Measurements from ENCODE around the gene MYCBPAP.

The MYCBPAP gene

GRCh38 chr17:50575581-50576210 lies 67.5 kb downstream of the MYCBPAP start:
- Histone ChIP-seq H4K8ac (ENCODE audit: low read depth, low read length) (no peak overlapping the region), H2AK5ac (ENCODE audit: low read length) (no peak overlapping the region), H3K23ac (ENCODE audit: low read length) (no peak overlapping the region), H3K4me2 (ENCODE audit: low read length) (no peak overlapping the region), H3K79me2 (ENCODE audit: control insufficient read depth, insufficient read depth, low read length) (no peaks in the 10 kb centered on the region), H3K27ac (ENCODE audit: low read depth, low read length) (no peak overlapping the region), H2BK120ac (ENCODE audit: low read depth, low read length) (no peak overlapping the region), H3K36me3 (ENCODE audit: control insufficient read depth, insufficient read depth, low read length) (no peaks in the 10 kb centered on the region), H3K9ac (ENCODE audit: low read length) (no peak overlapping the region), H2BK15ac (replicated peaks; ENCODE audit: low read depth) (no peak overlapping the region), H3K4ac (ENCODE audit: low read depth, low read length) (no peak overlapping the region), H3K56ac (ENCODE audit: low read length) (no peak overlapping the region), H3K18ac (ENCODE audit: low read length) (no peak overlapping the region), H3K4me1 (ENCODE audit: control insufficient read depth, low read depth, low read length) (no peaks in the 10 kb centered on the region), H3K27me3 (ENCODE audit: insufficient read depth, low read length, poor library complexity) (no peaks in the 10 kb centered on the region), H2BK5ac (ENCODE audit: low read length) (no peak overlapping the region), H3K4me3 (ENCODE audit: low read length) (no peak overlapping the region), H4K5ac (ENCODE audit: low read length) (no peak overlapping the region), H3K79me1 (ENCODE audit: low read length) (no peaks in the 10 kb centered on the region)
- WGBS (ENCODE audit: extremely low coverage, insufficient coverage, low lambda C conversion rate) = no CpG with 5 or more reads among the region's 33 CpGs
- DNase-seq = no peak

- Histone ChIP-seq H3K36me3 (ENCODE audit: control insufficient read depth, insufficient read depth, low read length) (no peaks in the 10 kb centered on the region), H2BK120ac (ENCODE audit: low read depth, low read length) (no peak overlapping the region), H3K56ac (ENCODE audit: low read length) (no peak overlapping the region), H3K4ac (ENCODE audit: low read depth, low read length) (no peak overlapping the region), H3K18ac (ENCODE audit: low read length) (no peak overlapping the region), H3K79me1 (ENCODE audit: low read length) (no peaks in the 10 kb centered on the region), H3K23ac (ENCODE audit: low read length) (no peak overlapping the region), H2BK15ac (replicated peaks; ENCODE audit: low read depth) (no peak overlapping the region), H4K5ac (ENCODE audit: low read length) (no peak overlapping the region), H2AK5ac (ENCODE audit: low read length) (no peak overlapping the region), H3K4me1 (ENCODE audit: control insufficient read depth, low read depth, low read length) (no peaks in the 10 kb centered on the region), H3K27ac (ENCODE audit: low read depth, low read length) (no peak overlapping the region), H4K8ac (ENCODE audit: low read depth, low read length) (no peak overlapping the region), H3K27me3 (ENCODE audit: insufficient read depth, low read length, poor library complexity) (no peaks in the 10 kb centered on the region), H2BK5ac (ENCODE audit: low read length) (no peak overlapping the region), H3K4me3 (ENCODE audit: low read length) (no peak overlapping the region), H3K79me2 (ENCODE audit: control insufficient read depth, insufficient read depth, low read length) (no peaks in the 10 kb centered on the region), H3K4me2 (ENCODE audit: low read length) (no peak overlapping the region), H3K9ac (ENCODE audit: low read length) (no peak overlapping the region)
- DNase-seq = no peak
- WGBS (ENCODE audit: extremely low coverage, insufficient coverage, low lambda C conversion rate) = no CpG with 5 or more reads among the region's 13 CpGs
Measured at GRCh38 chr17:50576864-50577263, 68.6 kb downstream of the MYCBPAP start.

GRCh38 chr17:50577451-50577954 lies 69.3 kb downstream of the MYCBPAP start:
- Histone ChIP-seq H4K5ac (ENCODE audit: low read length) (no peak overlapping the region), H3K27me3 (ENCODE audit: insufficient read depth, low read length, poor library complexity) (no peaks in the 10 kb centered on the region), H2BK5ac (ENCODE audit: low read length) (no peak overlapping the region), H4K8ac (ENCODE audit: low read depth, low read length) (no peak overlapping the region), H3K9ac (ENCODE audit: low read length) (no peak overlapping the region), H2BK15ac (replicated peaks; ENCODE audit: low read depth) (no peak overlapping the region), H3K4me2 (ENCODE audit: low read length) (no peak overlapping the region), H3K36me3 (ENCODE audit: control insufficient read depth, insufficient read depth, low read length) (no peaks in the 10 kb centered on the region), H3K4ac (ENCODE audit: low read depth, low read length) (no peak overlapping the region), H3K56ac (ENCODE audit: low read length) (no peak overlapping the region), H3K23ac (ENCODE audit: low read length) (no peak overlapping the region), H2BK120ac (ENCODE audit: low read depth, low read length) (no peak overlapping the region), H3K79me1 (ENCODE audit: low read length) (no peaks in the 10 kb centered on the region), H3K18ac (ENCODE audit: low read length) (no peak overlapping the region), H3K4me1 (ENCODE audit: control insufficient read depth, low read depth, low read length) (no peaks in the 10 kb centered on the region), H3K4me3 (ENCODE audit: low read length) (no peak overlapping the region), H2AK5ac (ENCODE audit: low read length) (no peak overlapping the region), H3K79me2 (ENCODE audit: control insufficient read depth, insufficient read depth, low read length) (no peaks in the 10 kb centered on the region), H3K27ac (ENCODE audit: low read depth, low read length) (no peak overlapping the region)
- no CpG with 5 or more reads among the region's 13 CpGs for WGBS (ENCODE audit: extremely low coverage, insufficient coverage, low lambda C conversion rate)
- no peak for DNase-seq

- Histone ChIP-seq H2BK120ac (ENCODE audit: low read depth, low read length) (no peak overlapping the region), H3K79me2 (ENCODE audit: control insufficient read depth, insufficient read depth, low read length) (no peaks in the 10 kb centered on the region), H2BK5ac (ENCODE audit: low read length) (no peak overlapping the region), H4K8ac (ENCODE audit: low read depth, low read length) (no peak overlapping the region), H3K4me1 (ENCODE audit: control insufficient read depth, low read depth, low read length) (no peaks in the 10 kb centered on the region), H3K27ac (ENCODE audit: low read depth, low read length) (no peak overlapping the region), H3K79me1 (ENCODE audit: low read length) (no peaks in the 10 kb centered on the region), H3K18ac (ENCODE audit: low read length) (no peak overlapping the region), H3K4ac (ENCODE audit: low read depth, low read length) (no peak overlapping the region), H3K27me3 (ENCODE audit: insufficient read depth, low read length, poor library complexity) (no peaks in the 10 kb centered on the region), H3K36me3 (ENCODE audit: control insufficient read depth, insufficient read depth, low read length) (no peaks in the 10 kb centered on the region), H3K4me2 (ENCODE audit: low read length) (no peak overlapping the region), H2BK15ac (replicated peaks; ENCODE audit: low read depth) (no peak overlapping the region), H3K56ac (ENCODE audit: low read length) (no peak overlapping the region), H3K23ac (ENCODE audit: low read length) (no peak overlapping the region), H3K9ac (ENCODE audit: low read length) (no peak overlapping the region), H2AK5ac (ENCODE audit: low read length) (no peak overlapping the region), H4K5ac (ENCODE audit: low read length) (no peak overlapping the region), H3K4me3 (ENCODE audit: low read length) (no peak overlapping the region)
- no CpG with 5 or more reads among the region's 16 CpGs for WGBS (ENCODE audit: extremely low coverage, insufficient coverage, low lambda C conversion rate)
- no peak for DNase-seq
Measured at GRCh38 chr17:50578173-50578572, 69.9 kb downstream of the MYCBPAP start.

- no peaks in the 10 kb centered on the region for H3K4me1 ChIP-seq (ENCODE audit: control insufficient read depth, low read depth, low read length)
- WGBS (ENCODE audit: extremely low coverage, insufficient coverage, low lambda C conversion rate) = no CpG with 5 or more reads among the region's 7 CpGs
- no peaks in the 10 kb centered on the region for H3K27me3 ChIP-seq (ENCODE audit: insufficient read depth, low read length, poor library complexity)
- no peaks in the 10 kb centered on the region for H3K36me3 ChIP-seq (ENCODE audit: control insufficient read depth, insufficient read depth, low read length)
- DNase-seq = no peak
- H3K9ac ChIP-seq (ENCODE audit: low read length) = no peak overlapping the region
- H2BK120ac ChIP-seq (ENCODE audit: low read depth, low read length) = no peak overlapping the region
- no peak overlapping the region for H3K4me3 ChIP-seq (ENCODE audit: low read length)
- no peak overlapping the region for H3K4ac ChIP-seq (ENCODE audit: low read depth, low read length)
- H3K27ac ChIP-seq (ENCODE audit: low read depth, low read length) = no peak overlapping the region
- H4K8ac ChIP-seq (ENCODE audit: low read depth, low read length) = no peak overlapping the region
- H2BK15ac ChIP-seq (replicated peaks; ENCODE audit: low read depth) = no peak overlapping the region
- no peak overlapping the region for H3K18ac ChIP-seq (ENCODE audit: low read length)
- H4K5ac ChIP-seq (ENCODE audit: low read length) = no peak overlapping the region
- no peak overlapping the region for H3K56ac ChIP-seq (ENCODE audit: low read length)
- H2AK5ac ChIP-seq (ENCODE audit: low read length) = no peak overlapping the region
- H3K79me2 ChIP-seq (ENCODE audit: control insufficient read depth, insufficient read depth, low read length) = no peaks in the 10 kb centered on the region
- H2BK5ac ChIP-seq (ENCODE audit: low read length) = no peak overlapping the region
- no peaks in the 10 kb centered on the region for H3K79me1 ChIP-seq (ENCODE audit: low read length)
- no peak overlapping the region for H3K23ac ChIP-seq (ENCODE audit: low read length)
- no peak overlapping the region for H3K4me2 ChIP-seq (ENCODE audit: low read length)
Measured at GRCh38 chr17:50579399-50579798, 71.2 kb downstream of the MYCBPAP start.

GRCh38 chr17:50580646-50581045 lies 72.4 kb downstream of the MYCBPAP start:
- Histone ChIP-seq H3K4ac (ENCODE audit: low read depth, low read length) (no peak overlapping the region), H4K8ac (ENCODE audit: low read depth, low read length) (no peak overlapping the region), H2BK15ac (replicated peaks; ENCODE audit: low read depth) (no peak overlapping the region), H3K36me3 (ENCODE audit: control insufficient read depth, insufficient read depth, low read length) (no peaks in the 10 kb centered on the region), H3K4me2 (ENCODE audit: low read length) (no peak overlapping the region), H3K79me1 (ENCODE audit: low read length) (no peaks in the 10 kb centered on the region), H3K18ac (ENCODE audit: low read length) (no peak overlapping the region), H3K23ac (ENCODE audit: low read length) (no peak overlapping the region), H2BK5ac (ENCODE audit: low read length) (no peak overlapping the region), H3K9ac (ENCODE audit: low read length) (no peak overlapping the region), H3K27me3 (ENCODE audit: insufficient read depth, low read length, poor library complexity) (no peaks in the 10 kb centered on the region), H3K4me1 (ENCODE audit: control insufficient read depth, low read depth, low read length) (no peaks in the 10 kb centered on the region), H2AK5ac (ENCODE audit: low read length) (no peak overlapping the region), H3K27ac (ENCODE audit: low read depth, low read length) (no peak overlapping the region), H3K4me3 (ENCODE audit: low read length) (no peak overlapping the region), H3K79me2 (ENCODE audit: control insufficient read depth, insufficient read depth, low read length) (no peaks in the 10 kb centered on the region), H2BK120ac (ENCODE audit: low read depth, low read length) (no peak overlapping the region), H3K56ac (ENCODE audit: low read length) (no peak overlapping the region), H4K5ac (ENCODE audit: low read length) (no peak overlapping the region)
- no CpG with 5 or more reads among the region's 9 CpGs for WGBS (ENCODE audit: extremely low coverage, insufficient coverage, low lambda C conversion rate)
- DNase-seq = no peak
